A549 (cell line): ENCODE data around the gene KSR1.

Experiments used
- GATA3 ChIP-seq: IDR thresholded peaks from 2 replicates; pipeline ENCODE4 v1.6.1; 2012; ENCODE audit warnings: borderline replicate concordance
- MYC ChIP-seq: IDR thresholded peaks from 2 replicates; pipeline ENCODE4 v1.6.1; 2012; ENCODE audit warnings: mild to moderate bottlenecking, inconsistent platforms, low read length, improper control_type of control experiment, borderline replicate concordance
- NR3C1 ChIP-seq: fragments of >200 bp; sonication (Bioruptor Twin); formaldehyde crosslinking; IDR thresholded peaks from 3 replicates; pipeline ENCODE4 v1.6.1; 2017
- POLR2A ChIP-seq: IDR thresholded peaks from 2 replicates; pipeline ENCODE4 v1.6.1; 2012; ENCODE audit warnings: mild to moderate bottlenecking, low read length

DNA sequence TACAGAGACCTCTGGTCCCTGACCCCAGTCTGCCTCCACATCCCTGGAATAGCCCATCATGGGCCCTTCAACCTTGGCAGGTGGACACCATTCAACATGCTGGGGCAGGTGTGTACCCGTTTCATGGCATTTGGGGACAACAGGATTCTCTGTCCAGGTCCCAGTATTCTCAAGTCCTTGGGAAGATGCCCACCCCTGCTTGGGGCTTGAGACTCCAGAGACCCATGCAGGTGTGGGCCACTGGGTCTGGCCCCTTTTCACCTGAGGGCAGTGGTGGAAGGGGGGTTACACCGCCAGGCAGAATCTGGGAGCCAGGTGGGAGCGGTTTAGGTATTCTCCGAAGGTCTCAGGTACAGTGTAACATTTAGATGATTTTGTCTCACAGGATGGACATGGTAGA, 37.1 kb upstream of the KSR1 start:
- no peak for TF ChIP-seq NR3C1
- TF ChIP-seq GATA3, result no peak
- TF ChIP-seq POLR2A, result no peak
- TF ChIP-seq MYC, result no peak
